Tibial nerve (tissue), 4 donors: ENCODE measurements around the gene AXDND1.

ENCODE experiments used
- EP300 ChIP-seq, 2 donors: sonication (generic); formaldehyde crosslinking; IDR thresholded peaks; one replicate each; pipeline ENCODE4 v1.6.1; 2017; ENCODE audit warnings: antibody characterized with exemption in 2 of 2, mild to moderate bottlenecking in 1 of 2
- POLR2A ChIP-seq, 2 donors: fragments of 450-650 bp; IDR thresholded peaks; one replicate each; pipeline ENCODE4 v1.6.1; 2017; ENCODE audit warnings: antibody characterized with exemption in 2 of 2, mild to moderate bottlenecking in 2 of 2, moderate library complexity in 2 of 2
- TF ChIP-seq, protein P1 (sequence below), 5 experiments: fragments of 200-600 bp in 3 of 5; fragments of 450-650 bp in 2 of 5; sonication (generic) in 3 of 5; IDR thresholded peaks; one replicate each; pipeline ENCODE4 v1.5.1; 2016 to 2019; ENCODE audit warnings: antibody characterized with exemption in 5 of 5, mild to moderate bottlenecking in 3 of 5, moderate library complexity in 2 of 5

DNA sequence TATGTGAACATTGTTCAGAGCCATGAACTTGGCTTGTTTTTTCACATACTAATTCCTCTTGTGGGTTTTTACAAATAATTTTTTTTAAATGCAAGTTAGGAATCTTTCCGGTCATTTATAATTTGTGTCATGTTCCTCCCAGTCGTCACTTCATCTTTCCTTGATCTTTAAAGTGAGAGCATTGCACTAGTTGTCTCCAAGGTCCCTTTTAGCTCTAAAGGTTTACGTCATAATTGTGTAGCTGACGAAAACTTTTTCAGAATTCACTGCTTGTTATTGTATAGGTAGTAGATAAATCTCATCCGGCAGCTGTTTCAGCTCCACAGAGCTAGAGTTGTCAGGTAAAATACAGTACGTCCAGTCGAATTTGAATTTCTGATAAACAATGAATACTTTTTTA lies 38.6 kb upstream of the AXDND1 start:
- TF ChIP-seq, protein P1, sequence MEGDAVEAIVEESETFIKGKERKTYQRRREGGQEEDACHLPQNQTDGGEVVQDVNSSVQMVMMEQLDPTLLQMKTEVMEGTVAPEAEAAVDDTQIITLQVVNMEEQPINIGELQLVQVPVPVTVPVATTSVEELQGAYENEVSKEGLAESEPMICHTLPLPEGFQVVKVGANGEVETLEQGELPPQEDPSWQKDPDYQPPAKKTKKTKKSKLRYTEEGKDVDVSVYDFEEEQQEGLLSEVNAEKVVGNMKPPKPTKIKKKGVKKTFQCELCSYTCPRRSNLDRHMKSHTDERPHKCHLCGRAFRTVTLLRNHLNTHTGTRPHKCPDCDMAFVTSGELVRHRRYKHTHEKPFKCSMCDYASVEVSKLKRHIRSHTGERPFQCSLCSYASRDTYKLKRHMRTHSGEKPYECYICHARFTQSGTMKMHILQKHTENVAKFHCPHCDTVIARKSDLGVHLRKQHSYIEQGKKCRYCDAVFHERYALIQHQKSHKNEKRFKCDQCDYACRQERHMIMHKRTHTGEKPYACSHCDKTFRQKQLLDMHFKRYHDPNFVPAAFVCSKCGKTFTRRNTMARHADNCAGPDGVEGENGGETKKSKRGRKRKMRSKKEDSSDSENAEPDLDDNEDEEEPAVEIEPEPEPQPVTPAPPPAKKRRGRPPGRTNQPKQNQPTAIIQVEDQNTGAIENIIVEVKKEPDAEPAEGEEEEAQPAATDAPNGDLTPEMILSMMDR (IDR thresholded peaks at IDR 0.05) = no peak
- TF ChIP-seq POLR2A (IDR thresholded peaks at IDR 0.05) (no peak), EP300 (IDR thresholded peaks at IDR 0.05) (no peak)
